A673 (cell line): ENCODE results near the gene POPDC2.

Source experiments
- CTCF ChIP-seq: fragments of 300-800, 200-600 bp; sonication (generic); conservative IDR thresholded peaks from 2 replicates; pipeline ENCODE4 v1.5.1; 2017; ENCODE audit warnings: low read depth, mild to moderate bottlenecking, antibody characterized with exemption, low read length, moderate library complexity, mixed read lengths
- EZH2 ChIP-seq: fragments of 200-600 bp; sonication (generic); IDR thresholded peaks from 2 replicates; pipeline ENCODE4 v1.6.1; 2017; ENCODE audit warnings: borderline replicate concordance, low read depth, mild to moderate bottlenecking, mixed read lengths, antibody characterized with exemption, low read length; ENCODE audit not compliant: poor library complexity, severe bottlenecking

DNA sequence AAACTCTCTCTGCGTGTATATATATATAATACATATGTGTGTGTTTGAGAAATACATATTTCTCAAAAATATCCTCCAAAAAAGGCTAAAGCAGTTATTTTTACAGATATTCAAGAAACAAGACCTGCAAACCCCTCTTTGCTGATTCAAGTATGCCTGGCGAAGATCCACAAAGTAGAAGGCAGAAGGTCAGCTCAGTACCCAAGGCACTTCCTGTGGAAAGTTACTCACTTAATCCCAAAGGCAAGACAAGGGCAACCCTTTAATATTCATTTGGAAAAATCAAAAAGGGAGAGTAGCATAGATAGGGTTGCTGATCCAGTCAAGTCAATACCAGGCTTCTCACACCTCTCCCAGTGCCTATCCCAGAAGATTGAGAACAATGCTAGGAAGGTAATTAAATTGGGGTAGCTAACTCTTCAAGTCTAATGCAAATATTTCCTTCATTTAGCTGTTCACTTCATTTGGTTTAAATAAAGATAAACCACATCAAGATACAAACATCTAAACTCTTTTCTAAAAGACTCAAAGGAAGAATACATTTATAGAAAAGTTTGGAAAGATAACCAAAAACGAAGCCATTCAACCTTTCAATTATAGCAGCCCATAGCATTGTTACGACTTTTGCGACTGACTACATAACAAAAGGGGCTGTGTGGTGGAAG, 9.6 kb upstream of the POPDC2 start:
- TF ChIP-seq CTCF (no peak), EZH2 (no peak)
